ENCODE measurements around the gene HTRA1. TPM values are rescaled to one million over a fixed set of nuclear protein-coding genes. Genes with fewer than 3 reads are reported as not detected.

The HTRA1 gene
- total RNA-seq, 4 donors from 2014 or later, result 55.2 to 99.5 (median 80.6) TPM

GRCh38 chr10:122555442-122555841 lies 94.1 kb downstream of the HTRA1 start:
- no peaks in the 10 kb centered on the region for H3K9me3 ChIP-seq
- no peak for DNase-seq (ENCODE audit: low spot score in 2 of 2)
- no peaks in the 10 kb centered on the region for H3K27me3 ChIP-seq
- TF ChIP-seq EP300 (IDR thresholded peaks at IDR 0.05) (no peak), CTCF (IDR thresholded peaks at IDR 0.05) (no peak), POLR2A (IDR thresholded peaks at IDR 0.05) (no peak), POLR2AphosphoS5 (IDR thresholded peaks at IDR 0.05) (no peak)
- H3K4me3 ChIP-seq, result no peak overlapping the region
- WGBS, result 55% methylated on average over 3 of the region's 3 CpGs
- H3K4me1 ChIP-seq, result peaks cover 15% of the 10 kb centered on the region
- H3K27ac ChIP-seq, result no peak overlapping the region
- H3K36me3 ChIP-seq, result no peaks in the 10 kb centered on the region

- Histone ChIP-seq H3K36me3 (no peaks in the 10 kb centered on the region), H3K27me3 (peaks cover 9% of the 10 kb centered on the region), H3K9me3 (no peaks in the 10 kb centered on the region), H3K4me1 (peaks cover 16% of the 10 kb centered on the region), H3K27ac (no peak overlapping the region), H3K4me3 (no peak overlapping the region)
- DNase-seq (ENCODE audit: low spot score in 2 of 2), result no peak
- 46% methylated on average over 9 of the region's 9 CpGs for WGBS
- TF ChIP-seq POLR2AphosphoS5 (IDR thresholded peaks at IDR 0.05), result no peak
- TF ChIP-seq EP300 (IDR thresholded peaks at IDR 0.05), result no peak
- TF ChIP-seq CTCF (IDR thresholded peaks at IDR 0.05), result no peak
- TF ChIP-seq POLR2A (IDR thresholded peaks at IDR 0.05), result no peak
Observed at GRCh38 chr10:122557516-122557915, 96.2 kb downstream of the HTRA1 start.

- Histone ChIP-seq H3K27me3 (peaks cover 9% of the 10 kb centered on the region), H3K4me3 (no peak overlapping the region), H3K9me3 (no peaks in the 10 kb centered on the region), H3K36me3 (no peaks in the 10 kb centered on the region), H3K4me1 (peaks cover 16% of the 10 kb centered on the region), H3K27ac (no peak overlapping the region)
- no peak for DNase-seq (ENCODE audit: low spot score in 2 of 2)
- WGBS, result 62% methylated on average over 2 of the region's 5 CpGs
- TF ChIP-seq POLR2A (IDR thresholded peaks at IDR 0.05), result no peak
- no peak for TF ChIP-seq CTCF (IDR thresholded peaks at IDR 0.05)
- no peak for TF ChIP-seq EP300 (IDR thresholded peaks at IDR 0.05)
- no peak for TF ChIP-seq POLR2AphosphoS5 (IDR thresholded peaks at IDR 0.05)
Observed at GRCh38 chr10:122558452-122558851, 97.1 kb downstream of the HTRA1 start.

- H3K36me3 ChIP-seq, result no peaks in the 10 kb centered on the region
- H3K27me3 ChIP-seq, result peaks cover 9% of the 10 kb centered on the region
- WGBS, result 63% methylated on average over 2 of the region's 2 CpGs
- TF ChIP-seq CTCF (IDR thresholded peaks at IDR 0.05) (no peak), POLR2A (IDR thresholded peaks at IDR 0.05) (no peak), POLR2AphosphoS5 (IDR thresholded peaks at IDR 0.05) (no peak), EP300 (IDR thresholded peaks at IDR 0.05) (no peak)
- H3K27ac ChIP-seq, result no peak overlapping the region
- H3K9me3 ChIP-seq, result no peaks in the 10 kb centered on the region
- H3K4me3 ChIP-seq, result no peak overlapping the region
- peaks cover 16% of the 10 kb centered on the region for H3K4me1 ChIP-seq
- DNase-seq (ENCODE audit: low spot score in 2 of 2), result no peak
Observed at GRCh38 chr10:122559228-122559627, 97.9 kb downstream of the HTRA1 start.

GRCh38 chr10:122560279-122560804 lies 99.0 kb downstream of the HTRA1 start, which contains the start of gene DMBT1:
Gene DMBT1, plus strand, starts transcription at chr10:122560754. Its CDS starts 17 bp downstream, at chr10:122560771.
- no peak for TF ChIP-seq POLR2A (IDR thresholded peaks at IDR 0.05)
- no peak for TF ChIP-seq CTCF (IDR thresholded peaks at IDR 0.05)
- no peak for TF ChIP-seq POLR2AphosphoS5 (IDR thresholded peaks at IDR 0.05)
- no peak for TF ChIP-seq EP300 (IDR thresholded peaks at IDR 0.05)
- Histone ChIP-seq H3K27ac (no peak within 1 kb of the TSS), H3K4me3 (no peak within 1 kb of the TSS), H3K4me1 (peaks cover 15% of the 10 kb centered on the region), H3K36me3 (no peaks in the 10 kb centered on the region), H3K27me3 (peaks cover 9% of the 10 kb centered on the region), H3K9me3 (no peaks in the 10 kb centered on the region)
- whole genome bisulfite sequencing, result 37% methylated on average over 3 of the region's 4 CpGs
- no peak for DNase-seq (ENCODE audit: low spot score in 2 of 2)
